A549 treated with RU486 at 1 μM for 4 hours (cell line): ENCODE results near the gene SCAP. TPM values are rescaled to one million over a fixed set of nuclear protein-coding genes. Genes with fewer than 3 reads are reported as not detected.

Experiments used
- total RNA-seq: library from RNA; stranded (reverse); fragments of 200-300 nt; extraction: Qiagen RNA extraction; gene quantifications from 5 replicates; pipeline ENCODE4 v1.2.3, GENCODE V29; 2022; ENCODE audit warnings: low read depth

The SCAP gene
- 20.7 to 31.5 TPM (median 27.9 TPM) in 5 replicates for total RNA-seq

GRCh38 chr3:47475570-47476329 is at the start of gene SCAP:
TSS of gene SCAP (minus strand) at chr3:47475941. CDS start at chr3:47442993, 32,948 bp downstream.

GRCh38 chr3:47513125-47513929 is 37.6 kb upstream of the SCAP start, which contains the start of gene ELP6:
TSS of gene ELP6 (minus strand) at chr3:47513712. CDS start at chr3:47513590, 122 bp downstream.

GRCh38 chr3:47380601-47381316 is 95.0 kb downstream of the SCAP start, which contains the start of gene PTPN23:
TSS of gene PTPN23 (plus strand) at chr3:47381021. CDS start at chr3:47381097, 76 bp downstream.

Other genes with a start within 250 kb of the SCAP start
- 19.2 to 22.9 TPM (median 22.4 TPM) in 5 replicates for gene KIF9, start 193.1 kb downstream of the SCAP start, total RNA-seq
- gene KLHL18, start 193.0 kb downstream of the SCAP start, total RNA-seq = 13.4 to 20.8 TPM (median 19.0 TPM) in 5 replicates
- gene PTPN23, start 94.9 kb downstream of the SCAP start, total RNA-seq = 17.7 to 24.1 TPM (median 20.5 TPM) in 5 replicates
- gene ELP6, start 37.8 kb upstream of the SCAP start, total RNA-seq = 22.9 to 27.7 TPM (median 27.5 TPM) in 5 replicates
- 0.63 to 1.3 TPM (median 1.1 TPM) in 5 replicates for gene CSPG5, start 102.9 kb upstream of the SCAP start, total RNA-seq